GM23248 (cell line): ENCODE data around the gene ROS1.

Experiments used
- EZH2 ChIP-seq: fragments of 200-600 bp; sonication (generic); IDR thresholded peaks from 2 replicates; pipeline ENCODE4 v1.6.1; 2018; ENCODE audit warnings: antibody characterized with exemption, mild to moderate bottlenecking; ENCODE audit not compliant: insufficient read depth, poor library complexity, severe bottlenecking
- EZH2phosphoT487 ChIP-seq: fragments of 200-600 bp; sonication (generic); IDR thresholded peaks from 2 replicates; pipeline ENCODE4 v1.6.1; 2018; ENCODE audit warnings: antibody characterized with exemption, moderate library complexity, mild to moderate bottlenecking, low read depth; ENCODE audit not compliant: insufficient read depth

- no peak for TF ChIP-seq EZH2phosphoT487
- no peak for TF ChIP-seq EZH2
Observed at GRCh38 chr6:117307655-117308054, 118.1 kb downstream of the ROS1 start.
